ENCODE data around the gene MAS1L. TPM values are rescaled to one million over a fixed set of nuclear protein-coding genes. Genes with fewer than 3 reads are reported as not detected.

The MAS1L gene
- polyA plus RNA-seq, 3 donors = not detected

DNA sequence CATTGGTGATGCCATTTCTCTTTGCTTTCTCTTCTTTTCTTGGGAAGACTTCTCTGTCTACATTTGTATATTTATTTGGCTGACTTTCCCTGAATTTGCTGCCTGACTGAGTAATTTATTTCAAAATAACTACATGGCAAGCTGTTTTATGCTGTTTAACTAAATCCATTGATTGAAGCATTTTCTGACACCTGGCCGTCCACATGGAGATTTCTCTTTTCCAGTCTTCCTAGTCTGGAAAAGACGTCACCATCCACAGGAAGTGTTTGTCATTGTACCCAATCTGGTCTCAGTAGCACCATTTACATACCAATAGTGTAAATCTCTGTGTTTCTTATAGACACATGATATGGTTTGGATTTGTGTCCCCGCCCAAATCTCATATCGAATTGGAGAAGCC, 9.2 kb upstream of the MAS1L start:
- Mint-ChIP-seq H3K27me3 (ENCODE audit: low read depth in 3 of 3) (peaks cover 0 to 9% (median 3%) of the 10 kb centered on the region in 3 donors), H3K27ac (no peak overlapping the region)
- no peaks in the 10 kb centered on the region for H3K9me3 ChIP-seq (replicated peaks in 1 of 2; ENCODE audit: control insufficient read depth in 1 of 2, insufficient read depth in 1 of 2, low read length in 2 of 2)

GRCh38 chr6:29495571-29495970, 7.8 kb upstream of the MAS1L start:
- no peak overlapping the region for H3K4me3 Mint-ChIP-seq
- no peaks in the 10 kb centered on the region for H3K9me3 Mint-ChIP-seq
- intact Hi-C loops (cut with micrococcal nuclease) = no loop called here
- no peak overlapping the region for H2AFZ ChIP-seq (ENCODE audit: insufficient read depth, low read depth, low read length, poor library complexity, severe bottlenecking)
- no peaks in the 10 kb centered on the region for H3K79me2 ChIP-seq (ENCODE audit: insufficient read depth, low read length)
- no peak overlapping the region for H3K27ac Mint-ChIP-seq
- no peaks in the 10 kb centered on the region for H3K36me3 Mint-ChIP-seq
- TF ChIP-seq, protein P1, sequence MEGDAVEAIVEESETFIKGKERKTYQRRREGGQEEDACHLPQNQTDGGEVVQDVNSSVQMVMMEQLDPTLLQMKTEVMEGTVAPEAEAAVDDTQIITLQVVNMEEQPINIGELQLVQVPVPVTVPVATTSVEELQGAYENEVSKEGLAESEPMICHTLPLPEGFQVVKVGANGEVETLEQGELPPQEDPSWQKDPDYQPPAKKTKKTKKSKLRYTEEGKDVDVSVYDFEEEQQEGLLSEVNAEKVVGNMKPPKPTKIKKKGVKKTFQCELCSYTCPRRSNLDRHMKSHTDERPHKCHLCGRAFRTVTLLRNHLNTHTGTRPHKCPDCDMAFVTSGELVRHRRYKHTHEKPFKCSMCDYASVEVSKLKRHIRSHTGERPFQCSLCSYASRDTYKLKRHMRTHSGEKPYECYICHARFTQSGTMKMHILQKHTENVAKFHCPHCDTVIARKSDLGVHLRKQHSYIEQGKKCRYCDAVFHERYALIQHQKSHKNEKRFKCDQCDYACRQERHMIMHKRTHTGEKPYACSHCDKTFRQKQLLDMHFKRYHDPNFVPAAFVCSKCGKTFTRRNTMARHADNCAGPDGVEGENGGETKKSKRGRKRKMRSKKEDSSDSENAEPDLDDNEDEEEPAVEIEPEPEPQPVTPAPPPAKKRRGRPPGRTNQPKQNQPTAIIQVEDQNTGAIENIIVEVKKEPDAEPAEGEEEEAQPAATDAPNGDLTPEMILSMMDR (IDR thresholded peaks at IDR 0.05) = no peak
- H3K4me1 Mint-ChIP-seq = no peaks in the 10 kb centered on the region
- no peaks in the 10 kb centered on the region for H3K27me3 ChIP-seq (ENCODE audit: control insufficient read depth in 2 of 2, insufficient read depth in 2 of 2, low read length in 2 of 2)
- H3K9ac ChIP-seq (ENCODE audit: insufficient read depth, low read length, poor library complexity, severe bottlenecking) = no peak overlapping the region
- H3K4me1 ChIP-seq (ENCODE audit: control insufficient read depth in 1 of 2, insufficient read depth in 2 of 2, low read length in 2 of 2) = no peaks in the 10 kb centered on the region
- no peak overlapping the region for H3K27ac ChIP-seq (ENCODE audit: low read depth in 1 of 2, low read length in 2 of 2)
- H3K27me3 Mint-ChIP-seq (ENCODE audit: low read depth in 3 of 3) = peaks cover 0 to 9% (median 3%) of the 10 kb centered on the region in 3 donors
- H3K9me3 ChIP-seq (replicated peaks in 1 of 2; ENCODE audit: control insufficient read depth in 1 of 2, insufficient read depth in 1 of 2, low read length in 2 of 2) = no peaks in the 10 kb centered on the region
- no peak overlapping the region for H3K4me2 ChIP-seq (replicated peaks; ENCODE audit: extremely low read depth, low read length, poor library complexity, severe bottlenecking)
- H3K36me3 ChIP-seq (replicated peaks in 1 of 2; ENCODE audit: control insufficient read depth in 1 of 2, insufficient read depth in 2 of 2, low read length in 2 of 2) = no peaks in the 10 kb centered on the region
- no peak for DNase-seq
- H3K4me3 ChIP-seq (replicated peaks in 1 of 3; ENCODE audit: low read depth in 2 of 3, low read length in 3 of 3) = no peak overlapping the region
- no peaks in the 10 kb centered on the region for H4K20me1 ChIP-seq (ENCODE audit: insufficient read depth, low read length)
- WGBS (ENCODE audit: insufficient coverage) = no CpG with 5 or more reads among the region's 4 CpGs

More for the DNA sequence above, 9.2 kb upstream of the MAS1L start:
- TF ChIP-seq, protein P1 (IDR thresholded peaks at IDR 0.05) = no peak
- Histone ChIP-seq H3K4me2 (replicated peaks; ENCODE audit: extremely low read depth, low read length, poor library complexity, severe bottlenecking) (no peak overlapping the region), H2AFZ (ENCODE audit: insufficient read depth, low read depth, low read length, poor library complexity, severe bottlenecking) (no peak overlapping the region), H3K4me3 (replicated peaks in 1 of 3; ENCODE audit: low read depth in 2 of 3, low read length in 3 of 3) (no peak overlapping the region), H3K9ac (ENCODE audit: insufficient read depth, low read length, poor library complexity, severe bottlenecking) (no peak overlapping the region), H3K27ac (ENCODE audit: low read depth in 1 of 2, low read length in 2 of 2) (no peak overlapping the region), H3K27me3 (ENCODE audit: control insufficient read depth in 2 of 2, insufficient read depth in 2 of 2, low read length in 2 of 2) (no peaks in the 10 kb centered on the region), H3K36me3 (replicated peaks in 1 of 2; ENCODE audit: control insufficient read depth in 1 of 2, insufficient read depth in 2 of 2, low read length in 2 of 2) (no peaks in the 10 kb centered on the region), H3K4me1 (ENCODE audit: control insufficient read depth in 1 of 2, insufficient read depth in 2 of 2, low read length in 2 of 2) (no peaks in the 10 kb centered on the region), H4K20me1 (ENCODE audit: insufficient read depth, low read length) (no peaks in the 10 kb centered on the region), H3K79me2 (ENCODE audit: insufficient read depth, low read length) (no peaks in the 10 kb centered on the region)
- no peak overlapping the region for H3K4me3 Mint-ChIP-seq
- no CpG with 5 or more reads among the region's 4 CpGs for WGBS (ENCODE audit: insufficient coverage)
- no peaks in the 10 kb centered on the region for H3K9me3 Mint-ChIP-seq
- intact Hi-C loops (cut with micrococcal nuclease) = no loop called here
- no peaks in the 10 kb centered on the region for H3K36me3 Mint-ChIP-seq
- H3K4me1 Mint-ChIP-seq = no peaks in the 10 kb centered on the region
- no peak for DNase-seq
